Endometrial microvascular endothelial cells (primary cell): Measurements from ENCODE around the gene ZNG1A. TPM values are rescaled to one million over a fixed set of nuclear protein-coding genes. Genes with fewer than 3 reads are reported as not detected.
"Not testable (repeated sequence)": the region's sequence is repeated elsewhere in the genome, so short reads cannot be mapped to it uniquely, and the experiment has no call there.

Source experiments
- in situ Hi-C: cut with HindIII; loops from 2 replicates; pipeline ENCODE4 v1.10.0; 2017; ENCODE audit warnings: low sequenced_read_pairs, low pct_unique_long_range_greater_than_20kb; ENCODE audit errors: inconsistent ontology term
- total RNA-seq: library from RNA; depleted of rRNA; stranded (reverse); fragments of >200 nt; gene quantifications from one replicate; pipeline ENCODE4 v1.2.3, GENCODE V29; 2015; ENCODE audit errors: inconsistent ontology term

The ZNG1A gene
- total RNA-seq, 1 donor from 2014 or later = 24.8 TPM

- in situ Hi-C loops = no loop called here
Measured at GRCh38 chr9:206481-206880, 27.6 kb upstream of the ZNG1A start.

GRCh38 chr9:199601-200000 lies 20.7 kb upstream of the ZNG1A start:
- in situ Hi-C loops = not testable (repeated sequence)

- in situ Hi-C loops = not testable (repeated sequence)
Measured at GRCh38 chr9:178140-178825, 573 bp downstream of the ZNG1A start.

GRCh38 chr9:169757-170156 lies 9.1 kb downstream of the ZNG1A start:
- in situ Hi-C loops = not testable (repeated sequence)

- in situ Hi-C loops = not testable (repeated sequence)
Measured at GRCh38 chr9:159871-160270, 19.0 kb downstream of the ZNG1A start.

- in situ Hi-C loops = not testable (repeated sequence)
Measured at GRCh38 chr9:151173-151572, 27.7 kb downstream of the ZNG1A start.

GRCh38 chr9:139880-140279 lies 39.0 kb downstream of the ZNG1A start:
- in situ Hi-C loops = not testable (repeated sequence)

GRCh38 chr9:117995-118467 lies 60.8 kb downstream of the ZNG1A start, which contains the start of gene FOXD4:
TSS of gene FOXD4 (minus strand) at chr9:118417. CDS start at chr9:118119, 298 bp downstream.
- in situ Hi-C loops = not testable (repeated sequence)

GRCh38 chr9:117144-117994 lies 61.5 kb downstream of the ZNG1A start:
- in situ Hi-C loops = not testable (repeated sequence)

GRCh38 chr9:116239-117077 lies 62.4 kb downstream of the ZNG1A start:
- in situ Hi-C loops = not testable (repeated sequence)

GRCh38 chr9:115118-115451 lies 63.8 kb downstream of the ZNG1A start:
- in situ Hi-C loops = not testable (repeated sequence)

GRCh38 chr9:114267-115117 lies 64.4 kb downstream of the ZNG1A start:
- in situ Hi-C loops = not testable (repeated sequence)

GRCh38 chr9:113468-114266 lies 65.2 kb downstream of the ZNG1A start:
- in situ Hi-C loops = not testable (repeated sequence)

GRCh38 chr9:112589-113467 lies 66.0 kb downstream of the ZNG1A start:
- in situ Hi-C loops = not testable (repeated sequence)

- in situ Hi-C loops = not testable (repeated sequence)
Measured at GRCh38 chr9:110672-111071, 68.2 kb downstream of the ZNG1A start.

- in situ Hi-C loops = not testable (repeated sequence)
Measured at GRCh38 chr9:109540-109939, 69.3 kb downstream of the ZNG1A start.
